Measurements from ENCODE around the gene ACMSD. TPM values are rescaled to one million over a fixed set of nuclear protein-coding genes. Genes with fewer than 3 reads are reported as not detected.

ACMSD gene
- total RNA-seq, 1 experiment from 2014 or later = not detected

DNA sequence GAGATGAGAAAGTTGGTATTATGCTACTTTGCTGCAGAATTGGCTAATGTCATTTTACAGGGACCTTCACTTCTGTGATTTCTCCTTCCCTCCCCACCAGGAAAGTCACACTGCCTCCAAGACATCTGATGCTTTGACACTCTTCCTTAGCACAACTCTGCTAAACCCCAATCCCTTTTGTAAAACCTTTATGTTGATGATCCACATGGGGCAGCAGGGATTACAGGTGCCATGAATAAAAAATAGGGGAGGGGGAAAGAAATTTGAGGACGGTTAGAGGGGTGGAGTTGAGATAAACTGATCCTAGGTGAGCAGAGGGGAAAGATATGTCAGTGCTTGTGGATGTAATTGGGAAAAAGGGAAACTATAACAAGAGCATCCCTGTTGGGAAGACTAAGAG is 106.6 kb downstream of the ACMSD start:
- peaks cover 70% of the 10 kb centered on the region for H3K36me3 ChIP-seq (ENCODE audit: low read depth, low read length)
- H3K79me2 ChIP-seq (ENCODE audit: low read length) = no peaks in the 10 kb centered on the region; the same call in 1 of the 2 replicates
- DNase-seq (no peak), ATAC-seq (no peak)
- H4K20me1 ChIP-seq (ENCODE audit: low read length) = peaks cover 3% of the 10 kb centered on the region; the same call in 1 of the 2 replicates
- intact Hi-C loops (cut with micrococcal nuclease) = no loop called here
- H3K27ac ChIP-seq (ENCODE audit: low read length) = no peak overlapping the region
- no peaks in the 10 kb centered on the region for H3K27me3 ChIP-seq (ENCODE audit: low read length)
- H3K4me2 ChIP-seq (ENCODE audit: low read length) = no peak overlapping the region
- no peaks in the 10 kb centered on the region for H3F3A ChIP-seq (ENCODE audit: low read length, unreplicated experiment)
- H2AFZ ChIP-seq (ENCODE audit: low read length) = no peak overlapping the region
- H3K9me3 ChIP-seq (ENCODE audit: low read length) = no peaks in the 10 kb centered on the region
- no peaks in the 10 kb centered on the region for H3K4me1 ChIP-seq (ENCODE audit: insufficient read depth, low read length)
- TF ChIP-seq EZH2phosphoT487 (IDR thresholded peaks at IDR 0.05; ENCODE audit: borderline replicate concordance, low read length) (no peak), EZH2 (IDR thresholded peaks at IDR 0.05; ENCODE audit: low read length, unreplicated experiment) (no peak)
- TF ChIP-seq, protein P1, sequence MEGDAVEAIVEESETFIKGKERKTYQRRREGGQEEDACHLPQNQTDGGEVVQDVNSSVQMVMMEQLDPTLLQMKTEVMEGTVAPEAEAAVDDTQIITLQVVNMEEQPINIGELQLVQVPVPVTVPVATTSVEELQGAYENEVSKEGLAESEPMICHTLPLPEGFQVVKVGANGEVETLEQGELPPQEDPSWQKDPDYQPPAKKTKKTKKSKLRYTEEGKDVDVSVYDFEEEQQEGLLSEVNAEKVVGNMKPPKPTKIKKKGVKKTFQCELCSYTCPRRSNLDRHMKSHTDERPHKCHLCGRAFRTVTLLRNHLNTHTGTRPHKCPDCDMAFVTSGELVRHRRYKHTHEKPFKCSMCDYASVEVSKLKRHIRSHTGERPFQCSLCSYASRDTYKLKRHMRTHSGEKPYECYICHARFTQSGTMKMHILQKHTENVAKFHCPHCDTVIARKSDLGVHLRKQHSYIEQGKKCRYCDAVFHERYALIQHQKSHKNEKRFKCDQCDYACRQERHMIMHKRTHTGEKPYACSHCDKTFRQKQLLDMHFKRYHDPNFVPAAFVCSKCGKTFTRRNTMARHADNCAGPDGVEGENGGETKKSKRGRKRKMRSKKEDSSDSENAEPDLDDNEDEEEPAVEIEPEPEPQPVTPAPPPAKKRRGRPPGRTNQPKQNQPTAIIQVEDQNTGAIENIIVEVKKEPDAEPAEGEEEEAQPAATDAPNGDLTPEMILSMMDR (conservative IDR thresholded peaks at IDR 0.05; ENCODE audit: low read depth, low read length) = no peak
- no peak overlapping the region for H3K4me3 ChIP-seq (ENCODE audit: low read length)
- CTCF ChIA-PET = no interaction called here
- H3K9ac ChIP-seq (ENCODE audit: low read length) = no peak overlapping the region
- no peaks in the 10 kb centered on the region for H3K9me2 ChIP-seq (replicated peaks; ENCODE audit: low read length)
- POLR2A ChIA-PET (ENCODE audit: unreplicated experiment) = no interaction called here
- BruUV-seq (replicated peaks) = no TSS peak

GRCh38 chr2:134946073-134946472 is 107.7 kb downstream of the ACMSD start:
- H3K4me1 ChIP-seq (ENCODE audit: insufficient read depth, low read length) = no peaks in the 10 kb centered on the region
- H3K36me3 ChIP-seq (ENCODE audit: low read depth, low read length) = peaks cover 70% of the 10 kb centered on the region
- no peak overlapping the region for H3K4me2 ChIP-seq (ENCODE audit: low read length)
- H3K27me3 ChIP-seq (ENCODE audit: low read length) = no peaks in the 10 kb centered on the region
- no peak overlapping the region for H3K9ac ChIP-seq (ENCODE audit: low read length)
- CTCF ChIA-PET = no interaction called here
- DNase-seq (no peak), ATAC-seq (no peak)
- BruUV-seq (replicated peaks) = no TSS peak
- TF ChIP-seq, protein P1 (conservative IDR thresholded peaks at IDR 0.05; ENCODE audit: low read depth, low read length) = no peak
- no peak for TF ChIP-seq EZH2phosphoT487 (IDR thresholded peaks at IDR 0.05; ENCODE audit: borderline replicate concordance, low read length)
- no peak for TF ChIP-seq EZH2 (IDR thresholded peaks at IDR 0.05; ENCODE audit: low read length, unreplicated experiment)
- H3K27ac ChIP-seq (ENCODE audit: low read length) = no peak overlapping the region
- POLR2A ChIA-PET (ENCODE audit: unreplicated experiment) = no interaction called here
- H3K9me3 ChIP-seq (ENCODE audit: low read length) = no peaks in the 10 kb centered on the region
- no peaks in the 10 kb centered on the region for H3F3A ChIP-seq (ENCODE audit: low read length, unreplicated experiment)
- H2AFZ ChIP-seq (ENCODE audit: low read length) = no peak overlapping the region
- no peaks in the 10 kb centered on the region for H3K9me2 ChIP-seq (replicated peaks; ENCODE audit: low read length)
- H3K79me2 ChIP-seq (ENCODE audit: low read length) = no peaks in the 10 kb centered on the region
- no peak overlapping the region for H3K4me3 ChIP-seq (ENCODE audit: low read length)
- H4K20me1 ChIP-seq (ENCODE audit: low read length) = 0 out of 2 replicates have a peak, but pooled peaks cover 3% of the 10 kb centered on the region
- intact Hi-C loops (cut with micrococcal nuclease) = no loop called here

GRCh38 chr2:134949981-134950708 is 111.7 kb downstream of the ACMSD start:
- intact Hi-C loops (cut with micrococcal nuclease) = no loop called here
- TF ChIP-seq EZH2phosphoT487 (IDR thresholded peaks at IDR 0.05; ENCODE audit: borderline replicate concordance, low read length) (no peak), EZH2 (IDR thresholded peaks at IDR 0.05; ENCODE audit: low read length, unreplicated experiment) (no peak)
- TF ChIP-seq, protein P1 (conservative IDR thresholded peaks at IDR 0.05; ENCODE audit: low read depth, low read length) = no peak
- no peak overlapping the region for H3K27ac ChIP-seq (ENCODE audit: low read length)
- no peak overlapping the region for H2AFZ ChIP-seq (ENCODE audit: low read length)
- no peaks in the 10 kb centered on the region for H3K27me3 ChIP-seq (ENCODE audit: low read length)
- no peaks in the 10 kb centered on the region for H3K9me2 ChIP-seq (replicated peaks; ENCODE audit: low read length)
- no peaks in the 10 kb centered on the region for H3K9me3 ChIP-seq (ENCODE audit: low read length)
- ATAC-seq (no peak), DNase-seq (no peak)
- H3K4me1 ChIP-seq (ENCODE audit: insufficient read depth, low read length) = no peaks in the 10 kb centered on the region
- H3K36me3 ChIP-seq (ENCODE audit: low read depth, low read length) = peaks cover 65% of the 10 kb centered on the region
- no peak overlapping the region for H3K9ac ChIP-seq (ENCODE audit: low read length)
- H3K79me2 ChIP-seq (ENCODE audit: low read length) = no peaks in the 10 kb centered on the region
- H3K4me2 ChIP-seq (ENCODE audit: low read length) = no peak overlapping the region
- ChIA-PET CTCF (no interaction called here), POLR2A (ENCODE audit: unreplicated experiment) (no interaction called here)
- no TSS peak for BruUV-seq (replicated peaks)
- 0 out of 2 replicates have a peak, but pooled peaks cover 3% of the 10 kb centered on the region for H4K20me1 ChIP-seq (ENCODE audit: low read length)
- no peak overlapping the region for H3K4me3 ChIP-seq (ENCODE audit: low read length)
- H3F3A ChIP-seq (ENCODE audit: low read length, unreplicated experiment) = no peaks in the 10 kb centered on the region

Measured in PC-3 (cell line).